ENCODE results near the gene EEFSEC.

Gene EEFSEC

DNA sequence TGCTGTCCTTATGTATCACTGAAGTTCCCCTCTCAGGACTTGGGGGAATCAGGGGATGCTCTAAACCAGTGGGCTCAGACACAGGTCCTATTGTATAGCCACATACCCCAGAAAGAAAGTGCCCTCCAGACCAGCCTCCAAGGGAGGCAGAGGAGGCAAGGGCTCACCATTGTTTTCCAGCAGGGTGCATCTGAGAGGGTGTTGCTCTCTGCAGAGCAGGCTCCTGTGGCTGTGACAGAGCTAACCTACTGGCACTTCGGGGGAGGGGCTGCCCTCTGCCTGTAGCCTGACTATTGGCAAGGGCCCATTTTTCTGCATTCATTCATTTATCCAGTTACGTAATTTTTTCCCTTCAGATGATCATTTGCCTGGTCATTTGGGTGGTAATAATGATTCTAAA is 39.9 kb downstream of the EEFSEC start:
- no peak overlapping the region for H3K4me3 ChIP-seq (replicated peaks; ENCODE audit: insufficient read depth, low read length)
- DNase-seq (ENCODE audit: low read depth in 1 of 2, low spot score in 1 of 2): no peak
- no peak overlapping the region for H3K27ac ChIP-seq (replicated peaks)
- no peaks in the 10 kb centered on the region for H3K27me3 ChIP-seq (ENCODE audit: insufficient read depth, poor library complexity, severe bottlenecking)
- TF ChIP-seq, protein P1, sequence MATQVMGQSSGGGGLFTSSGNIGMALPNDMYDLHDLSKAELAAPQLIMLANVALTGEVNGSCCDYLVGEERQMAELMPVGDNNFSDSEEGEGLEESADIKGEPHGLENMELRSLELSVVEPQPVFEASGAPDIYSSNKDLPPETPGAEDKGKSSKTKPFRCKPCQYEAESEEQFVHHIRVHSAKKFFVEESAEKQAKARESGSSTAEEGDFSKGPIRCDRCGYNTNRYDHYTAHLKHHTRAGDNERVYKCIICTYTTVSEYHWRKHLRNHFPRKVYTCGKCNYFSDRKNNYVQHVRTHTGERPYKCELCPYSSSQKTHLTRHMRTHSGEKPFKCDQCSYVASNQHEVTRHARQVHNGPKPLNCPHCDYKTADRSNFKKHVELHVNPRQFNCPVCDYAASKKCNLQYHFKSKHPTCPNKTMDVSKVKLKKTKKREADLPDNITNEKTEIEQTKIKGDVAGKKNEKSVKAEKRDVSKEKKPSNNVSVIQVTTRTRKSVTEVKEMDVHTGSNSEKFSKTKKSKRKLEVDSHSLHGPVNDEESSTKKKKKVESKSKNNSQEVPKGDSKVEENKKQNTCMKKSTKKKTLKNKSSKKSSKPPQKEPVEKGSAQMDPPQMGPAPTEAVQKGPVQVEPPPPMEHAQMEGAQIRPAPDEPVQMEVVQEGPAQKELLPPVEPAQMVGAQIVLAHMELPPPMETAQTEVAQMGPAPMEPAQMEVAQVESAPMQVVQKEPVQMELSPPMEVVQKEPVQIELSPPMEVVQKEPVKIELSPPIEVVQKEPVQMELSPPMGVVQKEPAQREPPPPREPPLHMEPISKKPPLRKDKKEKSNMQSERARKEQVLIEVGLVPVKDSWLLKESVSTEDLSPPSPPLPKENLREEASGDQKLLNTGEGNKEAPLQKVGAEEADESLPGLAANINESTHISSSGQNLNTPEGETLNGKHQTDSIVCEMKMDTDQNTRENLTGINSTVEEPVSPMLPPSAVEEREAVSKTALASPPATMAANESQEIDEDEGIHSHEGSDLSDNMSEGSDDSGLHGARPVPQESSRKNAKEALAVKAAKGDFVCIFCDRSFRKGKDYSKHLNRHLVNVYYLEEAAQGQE (IDR thresholded peaks at IDR 0.05; ENCODE audit: insufficient replicate concordance, low read depth): no peak
- TF ChIP-seq POLR2AphosphoS5 (IDR thresholded peaks at IDR 0.05; ENCODE audit: low read depth): no peak
- TF ChIP-seq, protein P2, sequence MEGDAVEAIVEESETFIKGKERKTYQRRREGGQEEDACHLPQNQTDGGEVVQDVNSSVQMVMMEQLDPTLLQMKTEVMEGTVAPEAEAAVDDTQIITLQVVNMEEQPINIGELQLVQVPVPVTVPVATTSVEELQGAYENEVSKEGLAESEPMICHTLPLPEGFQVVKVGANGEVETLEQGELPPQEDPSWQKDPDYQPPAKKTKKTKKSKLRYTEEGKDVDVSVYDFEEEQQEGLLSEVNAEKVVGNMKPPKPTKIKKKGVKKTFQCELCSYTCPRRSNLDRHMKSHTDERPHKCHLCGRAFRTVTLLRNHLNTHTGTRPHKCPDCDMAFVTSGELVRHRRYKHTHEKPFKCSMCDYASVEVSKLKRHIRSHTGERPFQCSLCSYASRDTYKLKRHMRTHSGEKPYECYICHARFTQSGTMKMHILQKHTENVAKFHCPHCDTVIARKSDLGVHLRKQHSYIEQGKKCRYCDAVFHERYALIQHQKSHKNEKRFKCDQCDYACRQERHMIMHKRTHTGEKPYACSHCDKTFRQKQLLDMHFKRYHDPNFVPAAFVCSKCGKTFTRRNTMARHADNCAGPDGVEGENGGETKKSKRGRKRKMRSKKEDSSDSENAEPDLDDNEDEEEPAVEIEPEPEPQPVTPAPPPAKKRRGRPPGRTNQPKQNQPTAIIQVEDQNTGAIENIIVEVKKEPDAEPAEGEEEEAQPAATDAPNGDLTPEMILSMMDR (IDR thresholded peaks at IDR 0.05; ENCODE audit: insufficient read depth, low read length): no peak
- no peak for TF ChIP-seq SPI1 (IDR thresholded peaks at IDR 0.05; ENCODE audit: borderline replicate concordance, low read depth)
- no peak for TF ChIP-seq GABPA (IDR thresholded peaks at IDR 0.05; ENCODE audit: low read depth)

DNA sequence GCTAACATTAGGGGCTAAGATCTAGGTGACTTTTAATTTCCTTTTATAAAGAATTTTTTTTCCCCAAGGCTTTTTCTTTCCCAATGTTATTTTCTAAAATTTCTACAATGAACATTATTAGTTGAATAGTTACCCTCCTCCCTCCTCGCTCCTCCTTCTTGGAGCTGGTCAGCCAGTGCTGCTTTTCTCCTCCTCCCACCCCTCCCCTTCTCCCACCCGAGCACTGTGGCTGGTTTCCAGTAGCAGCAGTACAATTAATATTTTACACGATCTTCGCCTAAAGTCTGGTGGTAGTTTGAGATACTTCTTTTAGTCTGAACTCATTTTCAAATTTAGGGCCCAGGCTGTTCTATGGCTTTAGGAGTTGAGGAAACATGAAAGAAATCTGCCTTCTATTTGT is 41.6 kb downstream of the EEFSEC start:
- Histone ChIP-seq H3K4me3 (replicated peaks; ENCODE audit: insufficient read depth, low read length) (no peak overlapping the region), H3K27ac (replicated peaks) (no peak overlapping the region), H3K27me3 (ENCODE audit: insufficient read depth, poor library complexity, severe bottlenecking) (no peaks in the 10 kb centered on the region)
- TF ChIP-seq GABPA (IDR thresholded peaks at IDR 0.05; ENCODE audit: low read depth) (no peak), POLR2AphosphoS5 (IDR thresholded peaks at IDR 0.05; ENCODE audit: low read depth) (no peak), SPI1 (IDR thresholded peaks at IDR 0.05; ENCODE audit: borderline replicate concordance, low read depth) (no peak)
- TF ChIP-seq, protein P2 (IDR thresholded peaks at IDR 0.05; ENCODE audit: insufficient read depth, low read length): no peak
- TF ChIP-seq, protein P1 (IDR thresholded peaks at IDR 0.05; ENCODE audit: insufficient replicate concordance, low read depth): no peak
- no peak for DNase-seq (ENCODE audit: low read depth in 1 of 2, low spot score in 1 of 2)

DNA sequence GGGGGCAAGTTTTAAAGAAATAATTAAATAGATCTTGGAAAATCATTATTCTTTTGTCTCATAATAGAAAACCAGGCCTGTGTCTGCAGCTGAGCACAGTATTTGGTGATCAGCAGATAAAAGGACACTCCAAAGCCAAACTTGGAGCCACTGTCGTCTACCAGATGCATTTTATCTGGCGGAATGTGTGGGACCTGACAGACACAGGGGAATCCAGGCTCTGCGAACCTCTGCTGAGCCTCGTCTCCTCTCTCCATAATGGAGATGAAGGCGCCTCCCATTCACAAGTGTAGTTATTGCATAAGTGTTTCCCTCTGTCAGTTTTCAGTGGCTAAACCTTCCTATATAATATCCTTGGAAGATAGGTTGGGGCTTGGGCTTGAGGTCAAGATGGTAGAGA is 42.1 kb downstream of the EEFSEC start:
- Histone ChIP-seq H3K27me3 (ENCODE audit: insufficient read depth, poor library complexity, severe bottlenecking) (no peaks in the 10 kb centered on the region), H3K4me3 (replicated peaks; ENCODE audit: insufficient read depth, low read length) (no peak overlapping the region), H3K27ac (replicated peaks) (no peak overlapping the region)
- no peak for DNase-seq (ENCODE audit: low read depth in 1 of 2, low spot score in 1 of 2)
- TF ChIP-seq, protein P1 (IDR thresholded peaks at IDR 0.05; ENCODE audit: insufficient replicate concordance, low read depth): no peak
- no peak for TF ChIP-seq POLR2AphosphoS5 (IDR thresholded peaks at IDR 0.05; ENCODE audit: low read depth)
- TF ChIP-seq SPI1 (IDR thresholded peaks at IDR 0.05; ENCODE audit: borderline replicate concordance, low read depth): no peak
- TF ChIP-seq GABPA (IDR thresholded peaks at IDR 0.05; ENCODE audit: low read depth): no peak
- TF ChIP-seq, protein P2 (IDR thresholded peaks at IDR 0.05; ENCODE audit: insufficient read depth, low read length): no peak

Measured in HL-60 (cell line).